Endothelial cell of umbilical vein (primary cell): ENCODE data around the gene USP48. TPM values are rescaled to one million over a fixed set of nuclear protein-coding genes. Genes with fewer than 3 reads are reported as not detected.

Experiments used
- BruUV-seq: library from RNA; stranded (reverse); fragments of 400-500 nt; replicated peaks from 2 replicates; lab custom pipeline; 2021; lab: Mats Ljungman, UMichigan
- CTCF ChIA-PET: fragments of 300-600, 350-600 bp; sonication (Branson Sonifier 250); formaldehyde crosslinking; loops from one replicate; lab custom pipeline; 2021; ENCODE audit warnings: antibody characterized with exemption, inconsistent platforms; lab: Charles Lee
- POLR2A ChIA-PET: fragments of 300-600, 350-600 bp; sonication (Branson Sonifier 250); formaldehyde crosslinking; loops from one replicate; lab custom pipeline; 2021; ENCODE audit warnings: antibody characterized with exemption, inconsistent platforms; lab: Charles Lee
- DNase-seq: peaks from one replicate; pipeline ENCODE4 v3.0.0-alpha.2; 2011; ENCODE audit warnings: low read depth, low spot score
- FAIRE-seq: peaks from 2 replicates; lab custom pipeline; 2011; peaks lifted over from hg19 to GRCh38; lab: Jason Lieb, UNC
- H2AFZ ChIP-seq: 2 replicates; pipeline ENCODE4 v1.6.0; 2012; ENCODE audit warnings: low read depth, low read length, control low read depth, inconsistent platforms
- H3K27ac ChIP-seq: 2 replicates; pipeline ENCODE4 v1.5.1; 2011; ENCODE audit warnings: low read depth, mild to moderate bottlenecking, control low read depth, low read length, moderate library complexity; ENCODE audit not compliant: insufficient read depth
- H3K27me3 ChIP-seq, 2 experiments: 2 replicates each; pipeline versions ENCODE4 v1.6.0 to v1.6.1; 2011; ENCODE audit warnings: low read length in 2 of 2, mixed read lengths in 1 of 2; ENCODE audit not compliant: control insufficient read depth in 2 of 2, insufficient read depth in 2 of 2
- H3K36me3 ChIP-seq, 2 experiments: 2 replicates in 1 of 2; 3 replicates in 1 of 2; pipeline ENCODE4 v1.5.1; 2011; ENCODE audit warnings: low read length in 2 of 2, mild to moderate bottlenecking in 1 of 2, moderate library complexity in 1 of 2; ENCODE audit not compliant: control insufficient read depth in 2 of 2, insufficient read depth in 2 of 2; ENCODE audit errors: extremely low read depth in 1 of 2
- H3K4me1 ChIP-seq: 3 replicates; pipeline ENCODE4 v1.5.1; 2011; ENCODE audit warnings: mild to moderate bottlenecking, low read length; ENCODE audit not compliant: control insufficient read depth, insufficient read depth; ENCODE audit errors: extremely low read depth
- H3K4me2 ChIP-seq: 2 replicates; pipeline ENCODE4 v1.6.1; 2011; ENCODE audit warnings: low read length, control low read depth, mixed read lengths; ENCODE audit not compliant: insufficient read depth
- H3K4me3 ChIP-seq, 3 experiments: fragments of 200-600 bp in 1 of 3; sonication (generic), shearing (Covaris generic) in 1 of 3; replicated peaks in 1 of 3; 2 replicates each; pipeline ENCODE4 v1.5.1; 2011 to 2016; ENCODE audit warnings: control low read depth in 3 of 3, low read length in 3 of 3, mild to moderate bottlenecking in 2 of 3, inconsistent platforms in 1 of 3, low read depth in 1 of 3, moderate library complexity in 1 of 3; ENCODE audit not compliant: insufficient read depth in 1 of 3
- H3K79me2 ChIP-seq: 2 replicates; pipeline ENCODE4 v1.6.0; 2012; ENCODE audit warnings: low read length, inconsistent platforms; ENCODE audit not compliant: control insufficient read depth, insufficient read depth
- H3K9ac ChIP-seq: replicated peaks from 2 replicates; pipeline ENCODE3; 2011; ENCODE audit warnings: low read length, control low read depth; ENCODE audit not compliant: insufficient read depth; ENCODE audit errors: extremely low read depth
- H3K9me1 ChIP-seq: replicated peaks from 3 replicates; pipeline ENCODE4 v1.6.0; 2011; ENCODE audit warnings: mild to moderate bottlenecking, low read length; ENCODE audit not compliant: control insufficient read depth, insufficient read depth; ENCODE audit errors: extremely low read depth
- H3K9me3 ChIP-seq: replicated peaks from 2 replicates; pipeline ENCODE4 v1.5.1; 2012; ENCODE audit warnings: low read length, inconsistent platforms; ENCODE audit not compliant: control insufficient read depth, insufficient read depth
- H4K20me1 ChIP-seq: replicated peaks from 2 replicates; pipeline ENCODE3; 2011; ENCODE audit warnings: mild to moderate bottlenecking, low read length; ENCODE audit not compliant: control insufficient read depth, insufficient read depth; ENCODE audit errors: extremely low read depth
- EZH2 ChIP-seq: IDR thresholded peaks from 2 replicates; pipeline ENCODE4 v1.6.1; 2012; ENCODE audit warnings: borderline replicate concordance, low read depth, mild to moderate bottlenecking, moderate library complexity, low read length, inconsistent platforms; ENCODE audit not compliant: severe bottlenecking
- FOS ChIP-seq: IDR thresholded peaks from 2 replicates; pipeline ENCODE4 v1.6.1; 2011; ENCODE audit warnings: mild to moderate bottlenecking, low read length, moderate library complexity, borderline replicate concordance; ENCODE audit not compliant: insufficient read depth
- GATA2 ChIP-seq: IDR thresholded peaks from 2 replicates; pipeline ENCODE4 v1.7.0; 2011; ENCODE audit warnings: low read depth, mild to moderate bottlenecking, moderate library complexity, mixed read lengths, low read length; ENCODE audit not compliant: insufficient read length, insufficient read depth
- JUN ChIP-seq: IDR thresholded peaks from 2 replicates; pipeline ENCODE4 v1.6.1; 2011; ENCODE audit warnings: borderline replicate concordance, low read depth; ENCODE audit not compliant: insufficient read length, insufficient read depth
- MYC ChIP-seq: IDR thresholded peaks from one replicate; pipeline ENCODE4 v1.6.1; 2011; ENCODE audit warnings: mild to moderate bottlenecking, low read depth, low read length
- POLR2A ChIP-seq: IDR thresholded peaks from 2 replicates; pipeline ENCODE4 v1.6.1; 2012; ENCODE audit warnings: low read depth, mild to moderate bottlenecking, control low read depth, low read length
- POLR2AphosphoS5 ChIP-seq: IDR thresholded peaks from 2 replicates; pipeline ENCODE4 v1.6.1; 2012; ENCODE audit warnings: low read depth, mild to moderate bottlenecking, control low read depth, low read length, moderate library complexity; ENCODE audit not compliant: insufficient read depth
- dilution Hi-C: fragments of 300-500 bp; cut with MboI; formaldehyde crosslinking; loops from one replicate; pipeline ENCODE4 v1.15.0; 2019; ENCODE audit warnings: low sequenced_read_pairs; ENCODE audit not compliant: extremely low pct_ligation_motif_present
- intact Hi-C: fragments of 100-400 bp; cut with micrococcal nuclease; formaldehyde crosslinking; loops from one replicate; pipeline ENCODE4 v1.10.0; 2022
- polyA plus RNA-seq, 4 experiments: library from polyadenylated mRNA; depleted of rRNA in 3 of 4; stranded (reverse) in 3 of 4; unstranded in 1 of 4; fragments of >200 nt; gene quantifications; 2 replicates each; pipeline versions ENCODE4 v1.2.1 to v1.2.3, GENCODE V29; 2011 to 2012; ENCODE audit warnings: missing spikeins in 1 of 4
- total RNA-seq: library from RNA; stranded (reverse); gene quantifications from 2 replicates; pipeline ENCODE4 v1.2.3, GENCODE V29; 2021
- TF ChIP-seq, protein P1 (sequence below), 2 donors: IDR thresholded peaks; 1 replicate in 1 of 2; 2 replicates in 1 of 2; pipeline ENCODE4 v1.5.1; 2011; ENCODE audit warnings: low read length in 2 of 2, mild to moderate bottlenecking in 2 of 2, moderate library complexity in 2 of 2, control low read depth in 1 of 2, inconsistent platforms in 1 of 2, low read depth in 1 of 2; ENCODE audit not compliant: insufficient read depth in 1 of 2; ENCODE audit errors: extremely low read depth in 1 of 2
- TF ChIP-seq, protein P2 (sequence below): IDR thresholded peaks from 2 replicates; pipeline ENCODE4 v1.6.1; 2011; ENCODE audit not compliant: insufficient read depth, insufficient read length

Gene USP48
- total and polyA plus RNA-seq, 2 donors (not counting 3 experiments of a cell fraction or from before 2014, with no cell fraction given): 27.2 to 149 TPM

DNA sequence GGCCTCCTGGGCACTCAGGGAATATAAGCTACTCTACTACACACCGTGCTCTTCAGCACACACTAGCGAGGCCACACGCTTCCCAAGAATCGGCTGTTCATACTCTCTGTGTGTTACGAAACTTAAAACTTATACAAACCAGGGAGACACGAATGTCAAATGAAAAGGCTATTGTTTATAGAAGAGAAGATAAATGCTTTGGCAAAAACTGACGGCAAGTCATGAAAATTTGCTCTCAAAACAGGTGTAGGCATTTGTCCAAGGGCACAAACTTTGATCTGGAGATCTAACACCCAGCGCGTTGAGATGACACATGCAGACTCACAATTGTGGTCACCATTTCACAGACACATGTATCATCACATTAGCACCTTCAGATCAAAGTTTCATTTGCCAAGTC lies 46.1 kb downstream of the USP48 start:
- TF ChIP-seq EZH2 (no peak), GATA2 (no peak)
- intact Hi-C loops: no loop called here
- Histone ChIP-seq H3K9ac (no peak overlapping the region), H3K79me2 (peaks cover 13% of the 10 kb centered on the region), H3K4me2 (no peak overlapping the region), H3K4me1 (peaks cover 4% of the 10 kb centered on the region), H3K27me3 (no peaks in the 10 kb centered on the region), H2AFZ (no peak overlapping the region), H3K4me3 (no peak overlapping the region), H3K27ac (no peak overlapping the region), H3K36me3 (peaks cover 15 to 18% of the 10 kb centered on the region in 2 experiments), H3K9me3 (no peaks in the 10 kb centered on the region), H3K9me1 (no peaks in the 10 kb centered on the region), H4K20me1 (no peaks in the 10 kb centered on the region)
- FAIRE-seq: no peak
- POLR2A ChIA-PET: no interaction called here
- CTCF ChIA-PET: no interaction called here
- DNase-seq: no peak
- BruUV-seq: no TSS peak
- dilution Hi-C loops: no loop called here

DNA sequence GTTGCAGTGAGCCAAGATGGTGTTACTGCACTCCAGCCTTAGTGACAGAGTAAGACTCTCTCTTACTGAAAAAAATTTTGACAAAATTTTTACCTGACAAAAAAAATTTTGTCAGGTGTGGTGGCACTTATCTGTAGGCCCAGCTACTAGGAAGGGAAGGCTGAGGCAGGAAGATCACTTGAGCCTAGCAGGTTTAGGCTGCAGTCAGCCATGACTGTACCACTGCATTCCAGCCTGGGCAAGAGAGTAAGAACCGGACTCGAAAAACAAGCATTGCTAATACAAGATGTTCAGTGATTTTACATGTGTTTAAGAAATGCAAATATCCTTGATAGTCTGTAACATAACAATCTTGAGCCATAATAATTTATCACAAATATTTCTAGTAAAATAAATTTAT lies 46.9 kb downstream of the USP48 start:
- CTCF ChIA-PET: interaction anchor here (1.9 kb wide), 1 partner anchor 46 kb away, joined by 6 read pairs; no protein-coding TSS in a partner anchor
- no peak overlapping the region for H3K4me2 ChIP-seq
- no peak for DNase-seq
- H3K4me3 ChIP-seq: no peak overlapping the region
- dilution Hi-C loops: no loop called here
- no peaks in the 10 kb centered on the region for H3K9me1 ChIP-seq
- FAIRE-seq: no peak
- peaks cover 12% of the 10 kb centered on the region for H3K79me2 ChIP-seq
- H4K20me1 ChIP-seq: no peaks in the 10 kb centered on the region
- peaks cover 4% of the 10 kb centered on the region for H3K4me1 ChIP-seq
- no peaks in the 10 kb centered on the region for H3K9me3 ChIP-seq
- intact Hi-C loops: no loop called here
- BruUV-seq: no TSS peak
- no peaks in the 10 kb centered on the region for H3K27me3 ChIP-seq
- TF ChIP-seq, protein P1, sequence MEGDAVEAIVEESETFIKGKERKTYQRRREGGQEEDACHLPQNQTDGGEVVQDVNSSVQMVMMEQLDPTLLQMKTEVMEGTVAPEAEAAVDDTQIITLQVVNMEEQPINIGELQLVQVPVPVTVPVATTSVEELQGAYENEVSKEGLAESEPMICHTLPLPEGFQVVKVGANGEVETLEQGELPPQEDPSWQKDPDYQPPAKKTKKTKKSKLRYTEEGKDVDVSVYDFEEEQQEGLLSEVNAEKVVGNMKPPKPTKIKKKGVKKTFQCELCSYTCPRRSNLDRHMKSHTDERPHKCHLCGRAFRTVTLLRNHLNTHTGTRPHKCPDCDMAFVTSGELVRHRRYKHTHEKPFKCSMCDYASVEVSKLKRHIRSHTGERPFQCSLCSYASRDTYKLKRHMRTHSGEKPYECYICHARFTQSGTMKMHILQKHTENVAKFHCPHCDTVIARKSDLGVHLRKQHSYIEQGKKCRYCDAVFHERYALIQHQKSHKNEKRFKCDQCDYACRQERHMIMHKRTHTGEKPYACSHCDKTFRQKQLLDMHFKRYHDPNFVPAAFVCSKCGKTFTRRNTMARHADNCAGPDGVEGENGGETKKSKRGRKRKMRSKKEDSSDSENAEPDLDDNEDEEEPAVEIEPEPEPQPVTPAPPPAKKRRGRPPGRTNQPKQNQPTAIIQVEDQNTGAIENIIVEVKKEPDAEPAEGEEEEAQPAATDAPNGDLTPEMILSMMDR (IDR thresholded peaks at IDR 0.05; ENCODE audit: extremely low read depth in 1 of 2, insufficient read depth in 1 of 2, low read depth in 1 of 2, low read length in 2 of 2): no peak
- no peak for TF ChIP-seq EZH2
- TF ChIP-seq GATA2: no peak
- no peak for TF ChIP-seq POLR2A
- no peak for TF ChIP-seq JUN
- TF ChIP-seq POLR2AphosphoS5: no peak
- TF ChIP-seq, protein P2, sequence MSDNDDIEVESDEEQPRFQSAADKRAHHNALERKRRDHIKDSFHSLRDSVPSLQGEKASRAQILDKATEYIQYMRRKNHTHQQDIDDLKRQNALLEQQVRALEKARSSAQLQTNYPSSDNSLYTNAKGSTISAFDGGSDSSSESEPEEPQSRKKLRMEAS: no peak
- TF ChIP-seq MYC: no peak
- TF ChIP-seq FOS: no peak
- H3K36me3 ChIP-seq: peaks cover 18 to 20% of the 10 kb centered on the region in 2 experiments
- no peak overlapping the region for H3K9ac ChIP-seq
- H2AFZ ChIP-seq: no peak overlapping the region
- POLR2A ChIA-PET: no interaction called here
- H3K27ac ChIP-seq: no peak overlapping the region
